HG02678 (cell line): Measurements from ENCODE around the gene OR10A4.
"Not testable (repeated sequence)": the region's sequence is repeated elsewhere in the genome, so short reads cannot be mapped to it uniquely, and the experiment has no call there.

Experiments used
- ATAC-seq: cut with Tn5 transposase; IDR thresholded peaks from one replicate; pipeline ENCODE4 v1.9.1; 2021; ENCODE audit warnings: mild to moderate bottlenecking, moderate library complexity; ENCODE audit not compliant: unreplicated experiment

OR10A4 gene

GRCh38 chr11:6876325-6876724 is at the start of gene OR10A4:
Gene OR10A4 (plus strand): TSS chr11:6876625. CDS start chr11:6876648, 23 bp downstream.
- ATAC-seq, result no peak

- ATAC-seq, result no peak
Measured at GRCh38 chr11:6828103-6828502, 48.3 kb upstream of the OR10A4 start.

DNA sequence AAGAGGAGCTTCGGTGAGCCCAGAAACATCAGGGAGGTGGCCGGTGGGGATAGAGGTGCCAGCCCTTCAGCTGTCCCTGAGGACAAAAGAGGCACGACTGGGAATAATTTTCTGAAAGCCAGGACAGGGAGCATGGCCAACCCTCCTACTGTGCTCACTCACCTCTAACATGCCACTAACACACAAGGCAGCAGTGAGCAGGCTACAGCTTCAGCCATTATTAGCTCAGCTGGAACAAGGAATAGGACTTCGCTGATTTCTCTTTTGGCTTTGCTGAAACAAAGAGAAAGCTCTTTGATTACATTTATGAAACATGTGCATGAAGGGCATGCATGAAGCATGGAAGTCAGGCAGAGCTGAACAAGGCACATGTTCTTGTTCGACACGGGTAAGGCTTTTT is 43.1 kb upstream of the OR10A4 start:
- ATAC-seq, result no peak

DNA sequence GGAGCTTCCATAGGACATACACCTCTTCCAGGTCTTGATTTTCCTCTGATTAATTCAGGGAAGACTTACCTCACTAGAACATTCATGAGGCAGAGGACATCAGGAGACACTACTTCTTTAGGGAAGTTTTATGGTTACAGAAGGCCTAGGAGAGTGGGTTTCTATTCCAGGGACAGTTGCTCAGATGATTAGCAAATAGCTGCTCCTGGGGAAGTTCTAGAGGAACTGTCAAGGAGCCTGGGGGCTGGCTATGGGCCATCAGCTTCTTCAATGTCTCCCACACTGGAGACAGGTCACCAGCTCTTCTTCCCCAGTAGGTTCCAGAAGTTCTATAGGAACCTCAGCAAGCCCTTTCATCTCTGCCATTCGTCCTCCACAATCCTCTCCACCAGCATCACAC is 42.4 kb upstream of the OR10A4 start:
- no peak for ATAC-seq

GRCh38 chr11:6841694-6842093 is 34.7 kb upstream of the OR10A4 start:
- no peak for ATAC-seq

- no peak for ATAC-seq
Measured at GRCh38 chr11:6843670-6844069, 32.8 kb upstream of the OR10A4 start.

- ATAC-seq, result no peak
Measured at GRCh38 chr11:6844356-6844755, 32.1 kb upstream of the OR10A4 start.

DNA sequence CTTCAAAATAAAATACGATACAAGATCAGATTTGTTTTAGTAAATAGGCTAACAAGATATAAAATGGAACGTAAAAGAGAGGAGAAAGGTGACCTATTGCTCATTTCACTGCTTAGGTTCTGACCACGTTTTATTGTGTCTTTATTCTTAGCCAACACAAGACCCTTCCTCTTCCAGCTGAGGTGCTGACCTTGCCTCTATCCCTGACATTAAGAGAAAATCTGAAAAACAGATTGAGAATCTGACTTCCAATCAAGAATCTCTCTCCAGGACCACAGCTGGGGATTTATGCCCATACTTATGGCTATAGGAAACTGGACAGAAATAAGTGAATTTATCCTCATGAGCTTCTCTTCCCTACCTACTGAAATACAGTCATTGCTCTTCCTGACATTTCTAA is 31.0 kb upstream of the OR10A4 start, which contains the start of gene OR10A5:
TSS of gene OR10A5 (plus strand) at position 301 of the 400 bp plus-strand sequence. CDS start at position 301, 0 bp downstream.
- no peak for ATAC-seq

DNA sequence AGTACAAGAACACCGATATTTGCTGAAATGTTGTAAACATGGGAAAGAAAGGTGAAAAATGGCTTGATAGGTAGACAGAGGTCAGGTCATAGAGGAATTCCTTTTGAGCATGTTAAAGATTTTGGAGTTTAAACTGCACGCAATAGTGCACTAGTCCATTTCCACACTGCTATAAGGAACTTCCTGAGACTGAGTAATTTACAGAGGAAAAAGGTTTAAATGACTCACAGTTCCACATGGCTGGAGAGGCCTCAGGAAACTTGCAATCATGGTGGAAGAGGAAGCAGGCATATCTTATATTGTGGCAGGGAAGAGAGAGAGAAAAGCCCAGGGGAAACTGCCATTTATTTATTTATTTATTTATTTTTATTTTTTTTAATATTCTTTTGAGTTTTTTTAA is 25.9 kb upstream of the OR10A4 start:
- no peak for ATAC-seq

DNA sequence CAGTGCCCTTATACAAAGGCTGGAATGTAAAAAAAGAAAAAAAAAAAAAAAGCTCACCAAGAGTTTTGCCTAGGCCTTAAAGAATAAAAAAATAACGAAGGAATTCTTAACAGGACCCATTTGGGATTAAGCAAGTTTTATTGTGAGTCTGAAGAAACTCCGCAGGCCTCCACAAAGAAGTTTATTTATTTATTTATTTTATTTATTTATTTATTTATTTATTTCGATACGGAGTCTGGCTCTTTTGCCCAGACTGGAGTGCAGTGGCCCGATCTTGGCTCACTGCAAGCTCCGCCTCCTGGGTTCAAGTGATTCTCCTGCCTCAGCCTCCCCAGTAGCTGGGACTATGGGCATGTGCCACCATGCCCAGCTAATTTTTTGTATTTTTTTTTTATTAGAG is 21.6 kb upstream of the OR10A4 start:
- ATAC-seq, result not testable (repeated sequence)

- ATAC-seq, result no peak
Measured at GRCh38 chr11:6855971-6856541, 20.4 kb upstream of the OR10A4 start.

DNA sequence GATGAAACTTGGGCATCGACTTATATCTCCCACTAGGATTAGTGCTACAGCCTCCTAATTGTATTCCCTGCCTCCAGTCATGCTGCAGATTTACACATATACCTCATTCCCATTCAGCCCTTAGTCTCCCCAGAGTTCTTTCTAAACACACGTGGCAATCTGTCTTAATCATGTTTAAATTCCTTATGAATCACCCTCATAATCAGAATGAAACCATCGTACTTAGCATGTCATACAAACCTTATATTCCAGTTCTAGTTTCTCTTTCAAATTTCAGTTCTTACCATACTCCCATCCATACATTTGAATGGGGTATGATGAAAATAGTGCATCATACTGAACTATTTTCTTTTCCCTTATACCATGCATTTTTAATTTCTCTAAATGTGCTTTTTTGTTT is 19.6 kb upstream of the OR10A4 start:
- ATAC-seq, result peak; percentile 71

- no peak for ATAC-seq
Measured at GRCh38 chr11:6862961-6863360, 13.5 kb upstream of the OR10A4 start, which contains the start of gene OR10A2. Gene OR10A2 (plus strand): TSS chr11:6863057. CDS start chr11:6869755, 6,698 bp downstream.

- no peak for ATAC-seq
Measured at GRCh38 chr11:6864438-6864837, 12.0 kb upstream of the OR10A4 start.

GRCh38 chr11:6871278-6871677 is 5.1 kb upstream of the OR10A4 start:
- no peak for ATAC-seq

DNA sequence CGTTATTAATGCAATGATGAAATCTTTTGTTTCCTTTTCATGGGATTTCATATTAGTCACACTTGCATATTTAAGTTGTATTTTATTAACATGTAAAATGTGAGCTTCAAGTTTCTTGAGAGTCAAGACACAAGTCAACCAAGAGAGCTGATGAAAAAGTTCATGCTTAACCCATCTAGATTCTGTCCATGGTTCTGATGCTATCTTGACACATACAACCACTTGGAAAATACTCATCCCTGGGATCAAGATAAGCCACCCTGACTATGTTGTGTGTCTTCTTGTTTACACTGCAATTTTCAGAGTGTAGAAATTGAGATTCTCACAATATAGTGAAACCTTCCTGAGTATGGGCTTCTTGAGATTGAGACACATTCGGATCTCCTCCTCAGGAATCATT is 664 bp upstream of the OR10A4 start:
- no peak for ATAC-seq

GRCh38 chr11:6876914-6877313 is 489 bp downstream of the OR10A4 start:
- no peak for ATAC-seq

GRCh38 chr11:6882751-6883150 is 6.3 kb downstream of the OR10A4 start:
- ATAC-seq, result no peak

DNA sequence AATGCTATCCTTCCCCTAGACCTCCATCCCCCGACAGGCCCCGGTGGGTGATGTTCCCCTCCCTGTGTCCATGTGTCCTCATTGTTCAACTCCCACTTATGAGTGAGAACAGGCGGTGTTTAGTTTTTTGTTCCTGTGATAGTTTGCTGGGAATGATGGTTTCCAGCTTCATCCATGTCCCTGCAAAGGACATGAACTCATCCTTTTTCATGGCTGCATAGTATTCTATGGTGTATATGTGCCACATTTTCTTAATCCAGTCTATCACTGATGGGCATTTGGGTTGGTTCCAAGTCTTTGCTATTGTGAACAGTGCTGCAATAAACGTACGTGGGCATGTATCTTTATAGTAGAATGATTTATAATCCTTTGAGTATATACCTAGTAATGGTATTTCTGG is 11.3 kb downstream of the OR10A4 start:
- ATAC-seq, result not testable (repeated sequence)

GRCh38 chr11:6888830-6889229 is 12.4 kb downstream of the OR10A4 start:
- ATAC-seq, result no peak

DNA sequence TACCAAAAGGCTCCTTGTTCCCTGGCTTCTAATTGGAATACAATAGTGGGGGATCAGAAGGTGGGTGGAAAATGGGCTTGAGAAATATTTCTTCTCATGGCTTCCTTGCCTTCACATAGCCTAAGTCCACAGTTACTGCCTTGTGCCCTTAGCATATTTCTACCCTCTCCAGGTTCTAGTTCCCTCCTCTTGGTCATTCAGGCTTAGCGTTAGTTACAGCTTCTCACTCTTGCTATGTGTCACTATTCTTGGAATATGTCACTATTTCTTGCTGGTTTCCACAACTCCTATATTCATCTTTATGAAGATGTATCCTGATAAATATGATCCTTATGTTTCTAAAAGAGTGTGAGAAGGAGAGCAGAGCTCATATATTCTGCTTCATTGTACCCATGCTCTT is 13.4 kb downstream of the OR10A4 start:
- no peak for ATAC-seq

- no peak for ATAC-seq
Measured at GRCh38 chr11:6892400-6892799, 16.0 kb downstream of the OR10A4 start, which contains the start of gene OR2D2. Gene OR2D2 (minus strand): TSS chr11:6892500. CDS start chr11:6892500, 0 bp downstream.

DNA sequence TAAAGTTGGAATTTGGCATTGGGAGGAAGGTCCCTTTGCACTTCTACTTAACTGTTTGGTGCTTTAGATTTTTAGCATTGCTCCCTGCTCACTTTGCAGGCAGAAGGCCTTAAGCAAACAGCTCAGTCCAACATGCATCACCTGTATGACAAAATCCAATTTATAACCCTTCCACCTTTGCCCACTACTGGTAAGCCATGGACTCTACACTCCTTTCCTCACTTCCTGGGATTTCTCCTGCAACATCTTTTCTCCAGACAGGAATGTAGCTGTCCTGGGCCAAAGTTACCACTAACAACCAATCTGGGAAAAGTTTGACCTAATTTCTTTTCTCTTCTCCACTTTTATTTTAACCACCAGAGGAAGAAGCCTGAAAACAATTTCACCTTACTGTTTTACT is 17.7 kb downstream of the OR10A4 start:
- no peak for ATAC-seq
